ENCODE results near the gene PCBD1. TPM values are rescaled to one million over a fixed set of nuclear protein-coding genes. Genes with fewer than 3 reads are reported as not detected.
A peak's percentile ranks its signal among the peaks of the same experiment; 100 is the strongest.

The PCBD1 gene
- total RNA-seq, 1 experiment from 2014 or later = 52.4 TPM

DNA sequence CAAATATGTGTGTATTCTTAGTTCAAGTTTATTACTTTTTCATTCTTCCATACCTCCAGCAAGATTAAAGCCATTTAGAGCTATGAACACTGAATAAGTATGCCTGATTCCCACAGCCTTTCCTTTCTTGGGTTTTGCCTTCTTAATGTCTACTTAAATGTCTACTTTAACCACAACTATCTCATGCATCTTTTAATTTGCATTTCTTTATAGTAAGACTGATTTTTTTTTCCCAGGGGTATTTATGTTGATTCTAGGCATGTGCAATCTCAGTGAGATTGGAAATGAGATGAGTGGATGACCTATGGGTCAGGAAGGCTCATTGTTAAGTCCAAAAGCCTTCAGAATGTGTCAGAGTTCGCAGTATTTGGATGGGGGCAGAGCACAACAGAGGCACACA, 3.6 kb downstream of the PCBD1 start:
- no peak overlapping the region for H3K27ac Mint-ChIP-seq (ENCODE audit: low read depth, unreplicated experiment)
- intact Hi-C loops (cut with micrococcal nuclease) = no loop called here
- peaks cover 19% of the 10 kb centered on the region for H3K36me3 Mint-ChIP-seq (ENCODE audit: insufficient read depth, unreplicated experiment)
- H3K27me3 Mint-ChIP-seq (ENCODE audit: insufficient read depth, unreplicated experiment) = no peaks in the 10 kb centered on the region
- no peak overlapping the region for H3K4me3 Mint-ChIP-seq (ENCODE audit: unreplicated experiment)
- DNase-seq (ENCODE audit: unreplicated experiment) = no peak
- BruUV-seq (replicated peaks) = no TSS peak
- POLR2A ChIA-PET = no interaction called here
- no peaks in the 10 kb centered on the region for H3K9me3 Mint-ChIP-seq (ENCODE audit: unreplicated experiment)
- no peak for TF ChIP-seq CTCF (IDR thresholded peaks at IDR 0.05; ENCODE audit: unreplicated experiment)
- CTCF ChIA-PET = interaction anchor here (0.6 to 1.6 kb wide), 3 partner anchors 20 to 334 kb away, joined by 3 read pairs; no protein-coding TSS in a partner anchor
- peaks cover 5% of the 10 kb centered on the region for H3K4me1 Mint-ChIP-seq (ENCODE audit: insufficient read depth, unreplicated experiment)

GRCh38 chr10:70880077-70880534, 8.3 kb downstream of the PCBD1 start:
- Mint-ChIP-seq H3K4me3 (ENCODE audit: unreplicated experiment) (no peak overlapping the region), H3K36me3 (ENCODE audit: insufficient read depth, unreplicated experiment) (peaks cover 38% of the 10 kb centered on the region), H3K9me3 (ENCODE audit: unreplicated experiment) (no peaks in the 10 kb centered on the region), H3K27me3 (ENCODE audit: insufficient read depth, unreplicated experiment) (no peaks in the 10 kb centered on the region), H3K4me1 (ENCODE audit: insufficient read depth, unreplicated experiment) (no peaks in the 10 kb centered on the region), H3K27ac (ENCODE audit: low read depth, unreplicated experiment) (no peak overlapping the region)
- peak; percentile 77 for TF ChIP-seq CTCF (IDR thresholded peaks at IDR 0.05; ENCODE audit: unreplicated experiment)
- CTCF ChIA-PET = interaction anchor here (0.5 to 6.6 kb wide), 14 partner anchors 9 to 470 kb away, joined by 3 to 80 read pairs (median 3); no protein-coding TSS in a partner anchor
- DNase-seq (ENCODE audit: unreplicated experiment) = peak; percentile 82
- no TSS peak for BruUV-seq (replicated peaks)
- intact Hi-C loops (cut with micrococcal nuclease) = loop anchor here (1.0 to 2.0 kb wide), 4 partner anchors 65 to 419 kb away; partner anchors contain the start of gene SGPL1
- POLR2A ChIA-PET = interaction anchor here (1.0 to 3.7 kb wide), 2 partner anchors 63 to 76 kb away, joined by 3 to 16 read pairs; no protein-coding TSS in a partner anchor

- CTCF ChIA-PET = interaction anchor here (0.6 to 6.6 kb wide), 14 partner anchors 8 to 399 kb away, joined by 3 to 80 read pairs (median 4); no protein-coding TSS in a partner anchor
- Mint-ChIP-seq H3K27me3 (ENCODE audit: insufficient read depth, unreplicated experiment) (no peaks in the 10 kb centered on the region), H3K4me3 (ENCODE audit: unreplicated experiment) (no peak overlapping the region), H3K36me3 (ENCODE audit: insufficient read depth, unreplicated experiment) (peaks cover 33% of the 10 kb centered on the region), H3K27ac (ENCODE audit: low read depth, unreplicated experiment) (no peak overlapping the region), H3K9me3 (ENCODE audit: unreplicated experiment) (no peaks in the 10 kb centered on the region), H3K4me1 (ENCODE audit: insufficient read depth, unreplicated experiment) (no peaks in the 10 kb centered on the region)
- POLR2A ChIA-PET = interaction anchor here (0.6 to 3.7 kb wide), 3 partner anchors 62 to 733 kb away, joined by 3 to 16 read pairs (median 3); partner anchors contain the start of gene TYSND1
- intact Hi-C loops (cut with micrococcal nuclease) = no loop called here
- no TSS peak for BruUV-seq (replicated peaks)
- DNase-seq (ENCODE audit: unreplicated experiment) = no peak
- no peak for TF ChIP-seq CTCF (IDR thresholded peaks at IDR 0.05; ENCODE audit: unreplicated experiment)
Observed at GRCh38 chr10:70879207-70879606, 9.2 kb downstream of the PCBD1 start.

DNA sequence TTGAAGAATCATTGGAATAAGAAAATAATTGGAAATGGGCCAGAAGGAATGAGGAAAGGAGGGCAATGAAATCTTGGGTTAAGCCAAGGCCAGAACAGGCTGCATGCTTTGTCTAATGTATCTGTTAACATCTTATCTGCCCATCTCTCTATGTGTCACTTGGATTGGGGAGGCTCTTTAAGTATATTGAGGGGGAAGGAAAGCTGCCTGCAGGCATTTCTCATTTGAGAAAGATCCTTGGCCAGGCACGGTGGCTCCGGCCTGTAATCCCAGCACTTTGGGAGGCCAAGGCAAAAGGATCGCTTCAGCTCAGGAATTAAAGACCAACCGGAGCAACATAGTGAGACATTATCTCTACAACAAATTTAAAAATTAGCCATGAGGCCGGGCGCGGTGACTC, 14.3 kb downstream of the PCBD1 start:
- DNase-seq (ENCODE audit: unreplicated experiment) = no peak
- no peak for TF ChIP-seq CTCF (IDR thresholded peaks at IDR 0.05; ENCODE audit: unreplicated experiment)
- Mint-ChIP-seq H3K4me1 (ENCODE audit: insufficient read depth, unreplicated experiment) (no peaks in the 10 kb centered on the region), H3K4me3 (ENCODE audit: unreplicated experiment) (no peak overlapping the region), H3K36me3 (ENCODE audit: insufficient read depth, unreplicated experiment) (peaks cover 47% of the 10 kb centered on the region), H3K27me3 (ENCODE audit: insufficient read depth, unreplicated experiment) (no peaks in the 10 kb centered on the region), H3K27ac (ENCODE audit: low read depth, unreplicated experiment) (no peak overlapping the region), H3K9me3 (ENCODE audit: unreplicated experiment) (no peaks in the 10 kb centered on the region)
- ChIA-PET POLR2A (interaction anchor here (0.7 to 1.1 kb wide), 3 partner anchors 17 to 67 kb away, joined by 3 to 4 read pairs (median 3); no protein-coding TSS in a partner anchor), CTCF (interaction anchor here (0.7 kb wide), 1 partner anchor 255 kb away, joined by 3 read pairs; no protein-coding TSS in a partner anchor)
- no TSS peak for BruUV-seq (replicated peaks)
- intact Hi-C loops (cut with micrococcal nuclease) = no loop called here

Data from MCF 10A (cell line).